ENCODE measurements around the gene RUFY3.
A peak's percentile ranks its signal among the peaks of the same experiment; 100 is the strongest.
"Not testable (repeated sequence)": the region's sequence is repeated elsewhere in the genome, so short reads cannot be mapped to it uniquely, and the experiment has no call there.

RUFY3 gene

DNA sequence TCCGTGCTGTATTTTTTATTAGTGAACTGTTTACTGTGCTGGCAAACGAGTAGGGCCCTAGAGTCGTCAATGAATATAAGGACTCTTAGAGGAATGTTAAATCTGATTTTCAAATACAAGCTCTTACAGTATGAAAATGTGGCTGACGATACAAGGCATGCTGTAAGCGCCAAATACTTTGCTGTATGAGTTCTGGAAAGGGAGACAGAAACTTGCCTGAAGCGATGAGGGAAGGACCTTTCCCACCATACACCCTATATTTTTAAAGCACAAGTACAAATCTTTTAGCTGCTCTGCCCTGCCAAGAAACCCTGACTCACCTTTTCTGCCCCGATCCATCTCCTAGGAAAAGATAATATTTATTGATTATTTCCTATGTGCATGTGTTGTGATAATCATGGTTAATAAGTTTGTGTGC, 15.7 kb upstream of the RUFY3 start:
- DNase-seq = no peak

DNA sequence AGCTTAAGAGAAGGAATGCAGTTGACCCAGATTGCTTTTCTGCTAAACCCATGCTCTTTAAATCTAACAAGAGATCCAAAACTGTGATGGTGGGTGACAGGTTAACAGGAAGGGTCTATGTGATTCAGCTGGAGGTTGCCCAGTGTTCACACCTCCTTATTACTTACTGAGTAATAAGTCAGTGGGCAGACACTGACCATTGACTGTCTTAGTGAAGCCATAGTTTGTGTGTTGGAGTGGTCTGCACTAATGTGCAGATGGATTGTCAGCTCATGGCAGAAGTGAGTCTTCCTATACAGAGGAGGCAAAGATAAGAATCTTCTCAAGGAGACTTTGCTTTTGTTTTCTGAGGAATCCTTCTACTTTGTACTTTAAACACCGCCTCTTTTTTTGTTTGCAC, 15.2 kb upstream of the RUFY3 start:
- no peak for DNase-seq

DNA sequence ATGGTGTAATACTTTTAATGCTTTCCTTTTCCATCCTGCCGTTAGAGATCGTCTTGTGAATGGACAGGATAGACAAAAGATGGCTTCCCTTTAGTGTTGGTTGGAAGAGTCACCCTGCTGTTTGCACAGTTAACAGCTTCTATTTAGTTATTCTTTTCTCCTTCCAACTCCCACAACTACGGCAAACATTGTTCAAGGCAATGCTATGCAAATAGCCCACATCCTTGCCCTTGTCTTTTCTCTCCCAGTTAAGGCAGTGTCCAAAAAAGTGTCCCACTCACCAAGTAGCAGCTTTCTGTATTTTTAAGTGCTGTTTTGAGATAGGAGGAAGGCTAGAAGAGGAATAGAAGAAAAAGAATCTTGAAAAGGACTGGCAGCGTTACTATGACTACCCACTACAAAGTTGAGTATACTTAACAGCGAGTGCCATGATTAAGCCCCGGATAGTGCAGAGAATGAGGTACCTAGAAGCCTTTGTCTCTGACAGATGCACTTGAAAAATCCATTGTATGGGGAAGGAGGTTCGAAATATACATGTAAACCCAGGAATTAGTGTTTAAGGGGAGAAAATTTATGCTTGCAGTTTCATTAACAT, 12.1 kb upstream of the RUFY3 start:
- DNase-seq = no peak

DNA sequence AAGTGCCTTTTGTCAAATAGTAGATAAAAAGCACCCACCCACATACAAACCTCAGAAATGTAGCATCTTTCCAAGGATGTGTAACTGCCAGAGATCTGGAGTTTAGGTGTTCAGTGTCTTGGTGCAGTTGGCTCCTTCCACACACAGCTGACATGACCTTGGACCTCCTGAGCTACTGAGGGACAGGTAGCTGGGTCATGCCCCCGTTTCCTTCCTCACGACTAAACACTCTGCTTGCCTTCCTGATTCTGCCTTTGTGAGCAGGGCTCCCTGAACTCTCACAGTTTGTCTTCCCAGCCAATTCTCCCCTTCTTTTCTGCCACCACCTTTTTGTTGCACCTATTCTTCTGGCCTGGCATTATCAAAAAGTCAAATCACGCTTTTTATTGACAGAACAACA, 10.2 kb upstream of the RUFY3 start:
- DNase-seq = no peak

DNA sequence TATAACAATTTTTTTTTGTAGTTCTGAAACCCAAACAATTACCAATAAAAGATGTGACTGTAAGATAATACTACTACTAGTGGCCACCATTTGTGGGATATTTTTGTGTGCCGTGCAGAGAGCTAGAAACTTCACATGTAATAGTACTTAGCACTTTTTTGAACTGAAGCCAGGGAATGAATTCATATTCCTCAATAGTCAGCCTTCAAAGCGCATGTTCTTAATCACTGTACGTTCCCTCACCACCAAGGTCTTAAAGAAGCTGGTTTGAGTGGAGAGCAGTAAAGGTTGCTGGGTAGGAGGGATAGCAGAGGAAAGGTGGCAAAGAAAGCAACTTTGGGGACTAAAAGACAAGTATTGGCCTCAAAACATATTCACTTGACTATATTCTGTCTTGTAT, 9.6 kb upstream of the RUFY3 start:
- no peak for DNase-seq

DNA sequence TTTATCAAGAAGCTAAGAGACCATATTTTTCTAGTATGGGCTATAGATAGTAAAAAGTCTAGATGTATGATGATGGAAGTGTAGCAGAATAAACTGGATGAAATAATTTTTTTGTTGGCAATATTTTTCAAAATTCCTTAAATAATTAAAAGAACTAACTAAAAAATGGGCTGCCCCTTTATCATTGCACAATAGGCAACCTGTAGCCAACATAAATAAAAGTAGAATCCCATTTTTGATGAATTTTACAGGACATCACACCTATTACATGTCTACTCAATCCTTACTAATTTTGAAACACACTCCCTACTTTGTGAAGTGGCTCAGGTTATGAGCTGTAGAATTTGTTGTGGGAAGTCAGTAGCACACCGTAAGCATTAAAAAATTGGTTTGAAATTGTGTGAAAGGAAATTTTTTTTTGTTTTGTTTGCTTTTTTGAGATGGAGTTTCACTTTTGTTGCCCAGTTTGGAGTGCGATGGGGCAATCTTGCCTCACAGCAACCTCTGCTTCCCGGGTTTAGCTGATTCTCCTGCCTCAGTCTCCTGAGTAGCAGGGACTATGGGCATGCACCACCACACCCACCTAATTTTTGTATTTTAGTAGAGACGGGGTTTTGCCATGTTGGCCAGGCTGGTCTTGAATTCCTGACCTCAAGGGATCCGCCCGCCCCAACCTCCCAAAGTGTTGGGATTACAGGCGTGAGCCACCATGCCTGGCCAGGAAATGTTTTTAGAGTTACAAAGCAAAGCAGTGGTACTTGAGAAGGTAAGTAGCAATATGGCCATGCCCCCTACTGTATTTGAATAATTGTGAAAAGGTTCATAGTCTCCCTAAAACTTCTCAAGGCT, 8.9 kb upstream of the RUFY3 start:
- DNase-seq = no peak

DNA sequence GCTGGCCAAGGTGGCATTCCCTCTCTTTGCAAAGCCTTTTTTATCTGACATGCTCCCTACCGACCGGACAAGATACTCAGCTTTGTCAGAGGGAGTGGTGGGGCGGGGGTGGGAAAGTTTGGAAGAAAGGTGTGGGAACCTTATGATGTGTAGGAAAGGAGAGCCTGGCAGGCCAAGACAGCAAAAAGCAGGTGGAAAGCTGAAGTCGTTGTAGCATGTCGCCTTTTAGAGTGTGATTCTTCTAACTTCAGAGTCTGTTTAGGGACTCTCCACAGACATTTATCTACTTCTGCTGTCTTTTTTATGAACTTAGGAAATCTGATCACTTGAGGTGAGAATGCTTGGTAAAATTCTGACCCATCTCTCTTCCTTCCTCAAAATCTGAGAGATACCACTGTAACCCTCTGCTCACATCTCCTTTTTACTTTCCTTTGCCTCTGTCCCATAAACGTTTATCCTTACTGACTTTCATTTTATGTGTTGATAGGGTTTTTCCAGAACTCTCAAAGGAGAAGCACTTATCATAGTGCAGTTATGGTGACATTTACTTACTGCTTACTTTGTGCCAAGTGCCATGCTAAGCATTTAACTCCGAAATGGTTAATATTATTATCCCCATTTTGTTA, 8.2 kb upstream of the RUFY3 start:
- DNase-seq = peak in 1 of 2 donors; percentile 62

DNA sequence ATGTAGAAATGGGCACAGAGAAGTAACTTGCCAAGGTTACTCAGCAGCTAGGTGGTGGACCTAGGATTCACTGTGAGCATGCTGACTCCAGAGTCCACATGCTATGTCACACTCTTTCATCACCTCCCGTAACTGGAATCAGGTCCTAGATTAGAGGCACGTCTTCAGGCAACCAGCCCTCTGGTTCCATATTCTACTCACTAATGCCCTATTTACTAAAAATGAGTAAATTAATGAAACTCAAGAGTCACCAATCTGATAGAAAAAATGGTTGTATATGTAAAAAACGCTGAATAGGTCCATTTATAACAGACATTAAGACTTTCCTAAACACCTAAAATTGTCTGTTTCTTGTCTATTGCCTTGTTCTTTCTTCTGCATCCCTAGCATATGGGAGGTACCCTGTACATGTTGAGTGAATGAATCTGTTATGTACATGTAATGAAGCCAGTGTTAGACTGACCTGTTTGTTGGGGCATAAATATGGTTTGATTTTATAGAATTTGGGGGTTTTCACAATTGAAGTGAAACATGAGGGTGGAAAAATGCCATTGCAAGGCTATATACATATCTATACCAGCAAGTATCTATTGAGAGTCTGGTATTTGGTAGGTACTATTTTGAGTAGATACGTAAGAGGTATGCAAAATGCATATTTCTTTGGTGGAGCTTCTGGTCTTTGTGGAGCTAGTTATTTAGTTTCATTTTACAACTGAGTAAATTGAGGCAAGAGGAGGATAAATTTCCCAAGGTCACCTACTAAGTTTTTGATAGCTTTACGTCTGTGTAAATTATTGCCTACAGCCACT, 7.5 kb upstream of the RUFY3 start:
- no peak for DNase-seq

DNA sequence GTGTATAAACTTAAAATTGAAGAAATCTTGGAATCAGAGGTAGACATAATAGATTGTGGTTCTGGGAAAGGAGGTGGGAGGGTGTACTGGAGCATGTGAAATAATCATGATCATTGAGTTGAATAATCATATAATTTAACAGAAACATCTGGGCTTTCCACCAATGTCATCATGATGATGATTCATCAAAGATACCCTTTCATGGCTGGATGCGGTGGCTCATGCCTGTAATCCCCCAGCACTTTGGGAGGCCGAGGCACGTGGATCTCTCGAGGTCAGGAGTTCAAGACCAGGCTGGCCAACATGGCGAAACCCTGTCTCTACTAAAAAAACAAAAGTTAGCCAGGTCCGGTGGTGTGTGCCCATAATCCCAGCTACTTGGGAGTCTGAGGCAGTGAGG, 6.7 kb upstream of the RUFY3 start:
- no peak for DNase-seq

DNA sequence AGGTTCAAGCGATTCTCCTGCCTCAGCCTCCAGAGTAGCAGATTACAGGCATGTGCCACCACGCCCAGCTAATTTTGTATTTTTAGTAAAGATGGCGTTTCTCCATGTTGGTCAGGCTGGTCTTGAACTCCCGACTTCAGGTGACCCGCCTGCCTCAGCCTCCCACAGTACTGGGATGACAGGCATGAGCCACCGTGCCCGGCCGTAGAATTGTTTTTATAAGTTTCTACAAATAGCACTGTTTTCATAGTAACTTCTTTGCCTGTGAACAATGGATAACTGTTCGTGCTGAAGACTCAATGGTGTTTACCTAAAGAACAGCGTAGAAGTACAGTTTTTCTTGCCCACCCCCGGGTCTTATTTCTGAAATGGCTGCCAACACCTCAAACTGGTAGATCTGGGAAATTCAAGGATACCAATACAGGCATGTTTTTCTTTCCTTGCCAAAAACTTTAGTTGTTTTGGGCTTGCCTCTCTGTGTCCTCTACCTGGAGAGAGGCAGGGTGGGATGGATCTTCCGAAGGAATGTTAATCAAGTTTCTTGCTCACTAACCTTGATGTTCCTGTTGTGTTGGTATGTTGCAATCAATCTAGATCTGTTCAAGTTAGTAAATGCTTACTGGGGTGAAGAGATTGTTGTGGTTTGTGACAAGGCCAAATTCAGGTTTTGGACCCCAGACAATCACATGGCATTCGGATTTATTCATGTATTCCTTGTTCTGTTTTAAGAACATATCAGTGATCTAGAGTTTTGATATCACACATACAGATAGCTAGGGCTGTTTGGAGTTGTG, 2.8 kb upstream of the RUFY3 start:
- no peak for DNase-seq

DNA sequence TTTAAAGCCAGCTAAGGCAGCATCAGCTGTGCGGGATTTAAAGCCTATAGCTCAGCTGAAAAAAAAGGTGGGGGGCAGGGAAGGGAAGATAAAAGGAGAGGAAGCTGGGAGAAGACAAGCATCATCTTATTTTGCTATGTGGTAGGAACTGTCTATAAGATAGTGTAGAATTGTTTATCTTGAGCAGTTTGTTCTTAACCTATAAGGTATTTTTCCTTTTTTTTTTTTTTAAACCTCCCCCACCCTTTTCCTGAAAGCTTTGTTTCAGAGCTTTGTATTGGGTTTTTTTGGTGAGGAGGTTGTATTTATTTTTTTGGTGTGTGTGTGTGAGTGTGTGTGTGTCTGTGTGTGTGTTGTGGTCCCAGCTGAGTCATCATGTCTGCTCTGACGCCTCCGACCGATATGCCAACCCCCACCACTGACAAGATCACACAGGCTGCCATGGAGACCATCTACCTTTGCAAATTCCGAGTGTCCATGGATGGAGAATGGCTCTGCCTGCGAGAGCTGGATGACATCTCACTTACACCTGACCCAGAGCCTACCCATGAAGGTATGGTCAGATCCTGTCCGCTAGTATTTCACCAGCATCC, 531 bp downstream of the RUFY3 start:
- no peak for DNase-seq

DNA sequence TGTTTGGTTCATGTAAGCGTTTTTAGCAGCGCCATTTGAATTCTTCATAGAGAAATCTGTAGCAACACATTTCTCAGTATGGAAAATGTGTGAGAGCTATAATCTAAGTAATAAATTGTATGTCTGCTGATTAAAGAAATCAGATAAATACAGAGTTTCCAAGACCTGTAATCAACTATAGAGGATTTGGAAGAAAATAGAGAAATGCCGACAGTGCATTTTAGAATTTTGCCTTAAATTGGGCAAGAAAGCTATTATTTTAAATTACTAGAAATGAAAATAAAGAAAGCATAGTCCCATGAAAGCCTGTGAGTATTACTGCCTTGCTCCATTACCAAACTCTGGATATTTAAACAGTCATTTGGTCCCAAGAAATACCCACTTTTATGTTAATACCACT, 2.7 kb downstream of the RUFY3 start:
- DNase-seq = no peak

DNA sequence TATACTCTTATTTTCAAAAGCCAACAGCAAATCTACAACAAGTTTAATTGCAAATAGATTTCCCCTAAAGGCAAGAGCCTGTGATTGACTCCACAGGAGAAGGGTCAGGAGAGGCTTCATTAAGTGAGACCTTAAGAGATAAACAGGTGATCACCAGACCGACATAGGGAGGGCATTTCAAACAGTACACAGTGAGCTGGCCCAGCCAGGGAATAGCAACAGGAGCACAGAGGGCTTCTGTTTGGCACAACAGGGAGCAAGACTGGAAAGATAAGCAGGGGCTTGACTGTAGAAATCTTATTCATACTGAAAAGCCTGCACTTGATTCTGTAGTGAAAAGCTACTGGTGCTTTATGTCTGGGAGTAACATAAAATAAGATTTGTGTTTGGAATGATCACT, 3.9 kb downstream of the RUFY3 start:
- DNase-seq = no peak

DNA sequence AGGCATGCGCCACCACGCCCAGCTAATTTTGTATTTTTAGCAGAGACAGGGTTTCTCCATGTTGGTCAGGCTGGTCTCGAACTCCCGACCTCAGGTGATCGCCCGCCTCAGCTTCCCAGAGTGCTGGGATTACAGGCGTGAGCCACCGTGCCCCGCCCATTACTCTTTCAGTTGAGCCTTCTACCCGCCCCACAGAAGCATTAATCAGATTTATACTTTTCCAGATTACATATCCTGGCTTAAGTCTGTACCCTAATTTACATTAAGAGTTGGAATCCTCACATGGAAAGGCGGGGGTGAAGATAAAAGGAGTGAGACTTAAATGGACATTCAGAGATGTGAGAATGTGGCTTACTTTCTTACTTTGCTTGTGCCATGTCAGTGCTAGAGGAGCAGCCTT, 4.8 kb downstream of the RUFY3 start:
- DNase-seq = not testable (repeated sequence)

DNA sequence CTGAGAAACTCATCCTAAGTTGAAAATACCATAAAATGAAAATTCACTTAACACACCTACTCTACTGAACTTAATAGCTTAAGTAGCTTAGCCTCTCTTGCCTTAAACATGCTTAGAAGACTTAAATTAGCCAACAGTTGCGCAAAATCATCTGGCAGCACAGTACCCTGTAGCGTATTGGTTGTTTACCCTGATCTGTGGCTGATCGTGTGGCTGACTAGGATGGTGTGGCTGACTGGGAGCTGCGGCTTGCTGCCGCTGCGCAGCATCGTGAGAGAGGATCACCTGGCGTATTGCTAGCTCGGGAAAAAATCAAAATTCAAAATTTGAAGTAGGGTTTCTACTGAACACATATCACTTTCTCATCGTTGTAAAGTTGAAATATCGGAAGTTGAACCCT, 6.3 kb downstream of the RUFY3 start:
- no peak for DNase-seq

DNA sequence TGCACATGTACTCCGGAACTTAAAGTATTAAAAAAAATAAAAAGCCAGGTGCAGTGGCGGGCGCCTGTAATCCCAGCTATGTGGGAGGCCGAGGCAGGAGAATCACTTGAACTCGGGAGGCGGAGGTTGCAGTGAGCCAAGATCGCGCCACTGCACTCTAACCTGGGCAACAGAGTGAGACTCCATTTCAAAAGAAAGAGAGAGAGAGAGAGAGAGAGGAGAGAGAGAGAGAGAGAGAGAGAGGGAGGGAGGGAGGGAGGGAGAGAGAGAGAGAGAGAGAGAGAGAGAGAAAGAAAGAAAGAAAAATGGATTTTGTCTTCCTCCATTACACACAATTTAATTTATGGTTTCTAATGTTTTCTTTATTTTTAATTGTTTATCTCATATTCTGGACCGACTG, 11.1 kb downstream of the RUFY3 start:
- not testable (repeated sequence) for DNase-seq

DNA sequence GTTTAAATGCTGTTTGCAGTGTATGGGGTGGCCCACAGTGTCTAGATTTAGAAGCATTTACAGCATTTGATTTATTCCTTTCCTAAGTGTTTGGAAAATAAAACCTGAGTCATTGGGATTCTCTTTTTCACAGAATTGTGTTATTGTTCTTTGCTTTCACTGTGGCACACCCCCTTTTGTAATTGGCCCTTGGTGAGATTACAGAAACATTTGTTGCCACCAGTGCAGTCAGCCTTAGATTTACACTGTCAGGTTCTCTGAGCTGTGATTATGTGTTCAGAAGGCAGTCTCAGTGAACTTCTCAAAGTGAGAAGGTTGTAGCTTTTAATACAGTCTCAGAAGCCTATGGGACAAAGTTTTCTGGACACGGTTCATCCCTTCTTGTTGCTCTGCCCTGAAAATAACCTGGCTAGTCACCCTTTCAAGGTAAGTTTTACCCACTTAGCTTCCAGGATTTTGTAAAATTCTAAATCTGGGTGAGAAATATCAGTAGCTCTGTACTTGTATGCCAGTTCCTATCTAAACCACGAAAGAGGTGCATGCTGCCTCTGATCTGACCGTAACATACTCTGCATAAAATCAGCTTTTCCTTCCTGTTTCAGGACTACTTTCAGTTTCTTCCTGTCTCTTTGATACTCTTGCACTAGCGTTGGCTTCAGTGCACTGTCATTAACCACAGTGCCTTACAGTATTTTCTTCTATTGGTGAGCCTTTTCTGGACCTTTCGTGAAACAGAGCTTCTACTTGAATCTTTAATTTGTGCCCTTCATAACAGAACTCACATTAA, 12.6 kb downstream of the RUFY3 start:
- DNase-seq = peak in 1 of 2 donors; percentile 82

DNA sequence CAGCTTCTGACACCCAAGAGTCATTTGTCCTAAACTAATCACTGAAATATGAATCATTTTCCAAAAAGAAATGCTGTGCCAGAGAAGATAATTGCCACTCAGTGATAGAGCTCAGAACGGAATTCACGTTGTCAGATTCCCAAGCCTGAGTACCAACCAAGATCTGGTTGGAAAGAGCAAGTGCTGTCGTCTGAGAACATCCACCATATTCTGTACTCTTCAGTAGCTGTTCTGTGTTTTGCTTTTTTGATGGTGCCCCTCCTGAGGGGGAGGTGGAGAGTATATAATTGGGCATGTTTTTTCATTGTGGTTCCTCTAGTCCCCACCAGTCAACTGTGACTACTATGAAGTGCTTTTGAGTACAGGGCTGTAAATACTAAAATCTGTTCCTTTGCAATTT, 13.2 kb downstream of the RUFY3 start:
- DNase-seq = no peak

DNA sequence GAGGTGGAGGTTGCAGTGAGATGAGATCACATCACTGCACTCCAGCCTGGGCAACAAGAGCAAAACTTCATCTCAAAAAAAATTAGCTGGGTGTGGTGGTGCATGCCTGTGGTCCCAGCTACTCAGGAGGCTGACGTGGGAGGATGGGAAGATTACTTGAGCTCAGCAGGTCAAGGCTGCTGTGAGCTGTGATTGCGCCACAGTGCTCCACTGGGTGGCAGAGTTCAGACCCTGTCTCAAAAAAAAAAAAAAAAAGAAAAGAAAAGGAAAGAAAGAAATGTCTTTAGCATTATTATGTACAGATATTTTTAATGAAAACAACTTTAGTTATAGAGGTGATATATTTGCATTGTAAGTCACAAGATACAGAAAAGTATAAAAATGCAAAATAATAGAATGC, 14.2 kb downstream of the RUFY3 start:
- DNase-seq = not testable (repeated sequence)

DNA sequence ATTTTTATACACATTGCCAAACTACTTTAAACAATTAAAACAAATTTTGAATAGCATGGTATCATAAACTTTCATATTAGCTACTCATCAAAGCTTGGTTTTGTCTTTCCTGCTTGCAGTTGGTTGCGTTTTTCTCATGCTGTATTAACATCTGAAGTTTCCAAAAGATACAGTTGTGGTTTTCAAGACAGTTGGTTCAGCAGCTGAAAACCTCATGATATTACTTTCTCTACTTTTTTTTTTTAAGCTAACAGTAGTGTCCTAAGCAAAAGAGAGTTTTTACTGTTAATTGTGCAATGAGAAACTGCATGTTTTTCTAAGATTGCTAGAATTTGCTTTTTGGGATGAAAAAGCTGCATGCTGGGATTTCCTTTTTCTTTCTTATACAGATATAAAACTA, 15.2 kb downstream of the RUFY3 start:
- no peak for DNase-seq

DNA sequence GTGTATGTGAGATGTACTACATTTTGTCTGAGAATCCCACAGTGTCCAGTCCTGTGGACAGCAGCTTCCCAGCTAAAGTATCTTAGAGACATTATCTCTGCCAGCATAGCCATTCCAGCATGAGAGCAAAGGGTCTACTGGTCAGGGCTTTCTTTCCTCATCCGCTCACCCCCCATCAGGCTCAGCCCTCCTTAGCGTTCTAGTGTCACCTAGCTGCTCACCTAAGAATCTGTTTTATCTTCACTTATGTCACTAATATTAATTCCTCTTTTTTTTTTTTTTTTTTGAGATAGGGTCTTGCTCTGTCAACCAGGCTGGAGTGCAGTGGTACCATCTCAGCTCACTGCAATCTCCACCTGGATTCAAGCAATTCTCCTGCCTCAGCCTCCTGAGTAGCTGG, 15.6 kb downstream of the RUFY3 start:
- DNase-seq = no peak

Measured in bone marrow (tissue), 2 donors.